NCI-H446 treated with DMSO at 0.1 percent for 48 hours (cell line): ENCODE data around the gene CCNL1.
A peak's percentile ranks its signal among the peaks of the same experiment; 100 is the strongest.

ENCODE experiments used
- DNase-seq: peaks from one replicate; lab custom pipeline; 2025; lab: John Stamatoyannopoulos, UW

Gene CCNL1

DNA sequence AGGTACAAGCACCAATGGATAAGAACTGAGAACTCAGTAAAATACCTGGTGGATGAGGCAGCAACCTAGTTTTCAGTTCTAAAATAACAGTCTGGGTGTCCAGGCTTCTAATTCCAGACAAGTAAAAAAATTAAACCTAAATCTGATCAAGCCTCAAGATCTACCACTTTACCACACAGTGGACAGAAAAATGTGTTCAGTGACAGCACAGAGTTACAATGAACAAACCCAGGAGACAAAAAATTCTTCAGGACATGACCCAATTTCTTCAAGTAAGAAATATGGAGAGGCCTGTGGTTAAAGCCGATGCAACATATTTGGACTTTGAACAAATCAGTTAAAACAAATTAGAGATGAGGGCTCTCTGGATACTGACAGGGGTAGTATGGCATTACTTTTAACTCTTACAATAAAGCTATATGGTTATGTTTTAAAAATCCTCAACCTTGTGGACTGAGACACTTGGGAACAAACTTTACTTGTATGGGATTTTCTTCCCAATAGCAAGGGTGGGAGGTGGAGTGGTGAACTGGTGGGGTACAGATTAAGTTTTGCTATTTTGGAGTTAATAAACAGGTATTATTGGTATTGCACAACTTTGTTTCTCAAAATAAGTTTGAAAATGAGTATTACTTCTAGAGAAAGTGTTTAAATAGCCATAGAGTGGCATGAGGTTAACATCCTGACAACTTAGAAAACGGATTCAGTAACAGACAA is 14.2 kb downstream of the CCNL1 start:
- no peak for DNase-seq

DNA sequence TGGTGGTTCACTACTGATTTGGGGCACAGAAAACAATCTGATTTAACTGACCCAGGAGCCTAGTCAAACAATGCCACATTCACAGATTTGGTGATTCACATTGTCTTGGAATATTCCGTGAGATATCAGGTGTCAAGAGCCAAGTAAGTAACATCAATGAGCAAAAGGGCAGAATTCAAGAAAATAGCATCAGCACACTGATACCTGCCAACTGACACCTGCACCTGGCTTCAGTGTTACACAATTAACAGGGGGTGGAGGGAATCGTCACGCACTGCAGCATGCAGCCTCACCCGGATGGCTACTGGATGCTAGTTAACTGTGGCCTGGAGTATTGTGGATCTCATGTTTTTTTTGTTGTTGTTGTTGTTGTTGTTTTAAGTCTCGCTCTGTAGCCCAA is 17.6 kb downstream of the CCNL1 start:
- no peak for DNase-seq

DNA sequence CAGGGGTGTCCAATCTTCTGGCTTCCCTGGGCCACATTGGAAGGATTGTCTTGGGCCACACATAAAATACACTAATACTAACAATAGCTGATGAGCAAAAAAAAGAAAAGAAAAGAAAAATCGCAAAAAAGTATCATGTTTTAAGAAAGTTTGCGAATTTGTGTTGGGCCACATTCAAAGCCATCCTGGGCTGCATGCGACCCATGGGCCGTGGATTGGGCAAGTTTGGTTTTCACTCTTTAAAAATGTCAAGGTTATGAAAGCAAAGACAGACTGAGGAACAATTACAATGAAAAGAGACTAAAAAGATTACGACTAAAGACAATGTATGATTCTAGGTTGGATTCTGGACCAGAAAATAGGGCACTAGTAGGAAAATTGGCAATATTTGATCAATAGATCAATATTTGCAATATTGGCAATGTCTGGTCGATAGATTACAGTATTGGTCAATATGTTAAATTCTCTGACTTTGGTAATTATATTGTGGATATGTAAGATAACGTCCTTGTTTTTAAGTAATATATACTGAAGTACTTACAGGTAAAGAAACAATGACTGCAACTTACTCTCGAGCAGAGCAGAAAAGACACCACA is 19.9 kb downstream of the CCNL1 start:
- no peak for DNase-seq

GRCh38 chr3:157136647-157137387 is 23.1 kb downstream of the CCNL1 start:
- DNase-seq, result no peak

DNA sequence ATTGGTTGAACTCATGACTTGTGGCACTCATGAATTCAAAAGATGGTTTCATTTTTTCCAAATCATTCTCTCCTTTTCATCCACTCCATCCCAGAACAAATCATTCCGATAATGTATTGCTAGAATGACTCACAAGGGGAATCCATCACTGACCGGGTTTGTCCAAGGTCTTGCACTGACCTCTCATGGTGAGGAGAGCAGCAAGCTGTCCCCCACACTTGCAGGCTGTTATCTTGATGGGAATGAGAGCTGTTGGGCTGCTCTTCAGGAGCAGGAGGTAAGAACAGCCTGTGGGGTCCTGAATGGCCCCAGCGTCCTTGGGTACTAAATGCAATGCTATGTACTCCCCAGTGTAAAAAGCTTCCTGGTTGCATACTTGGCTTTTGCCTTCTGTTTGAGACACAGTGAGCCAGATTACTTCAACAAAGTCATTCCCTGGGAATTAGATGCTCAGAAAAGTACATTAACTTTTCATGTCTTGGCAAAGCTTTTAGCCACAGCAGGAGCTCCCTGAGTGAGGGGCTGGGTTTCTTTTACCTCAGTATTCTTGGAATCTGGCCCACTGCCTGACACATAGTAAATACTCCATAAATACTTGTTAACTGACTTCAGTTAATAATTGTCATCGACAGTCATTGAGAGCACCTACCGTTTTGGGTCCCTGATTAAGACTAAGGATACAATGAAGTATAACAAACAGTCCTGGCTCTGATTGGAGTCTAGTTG is 24.1 kb downstream of the CCNL1 start:
- peak; percentile 38 for DNase-seq

DNA sequence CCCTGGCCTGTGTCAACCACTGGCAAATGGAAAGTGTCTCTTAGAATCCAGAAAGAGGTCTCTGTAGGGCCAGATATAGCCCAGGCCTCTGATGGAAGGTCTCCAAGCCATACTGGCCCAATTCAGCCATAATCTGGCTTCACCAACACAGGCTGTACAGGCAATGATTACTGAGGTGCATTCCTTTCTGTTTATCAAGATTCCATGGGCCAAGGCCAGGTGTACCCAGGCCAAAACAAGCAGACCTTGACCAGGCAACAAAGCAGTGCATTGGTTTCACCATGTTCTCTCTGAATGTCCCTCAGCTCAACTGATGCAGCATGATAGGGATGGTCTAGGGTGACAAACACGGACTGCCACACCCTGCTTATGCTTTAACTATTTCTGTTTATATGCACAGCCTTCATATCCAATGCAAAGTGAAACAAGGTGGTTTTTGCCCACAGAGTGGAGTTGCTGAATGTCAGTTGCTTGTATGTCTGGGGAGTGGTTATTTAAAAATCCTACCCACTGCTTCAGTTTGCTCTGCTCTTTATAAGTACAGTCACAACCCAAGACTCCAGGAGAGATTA is 25.2 kb downstream of the CCNL1 start:
- no peak for DNase-seq

- no peak for DNase-seq
Observed at GRCh38 chr3:157133434-157134320, 26.3 kb downstream of the CCNL1 start.

GRCh38 chr3:157132936-157133335 is 27.0 kb downstream of the CCNL1 start:
- DNase-seq, result no peak

DNA sequence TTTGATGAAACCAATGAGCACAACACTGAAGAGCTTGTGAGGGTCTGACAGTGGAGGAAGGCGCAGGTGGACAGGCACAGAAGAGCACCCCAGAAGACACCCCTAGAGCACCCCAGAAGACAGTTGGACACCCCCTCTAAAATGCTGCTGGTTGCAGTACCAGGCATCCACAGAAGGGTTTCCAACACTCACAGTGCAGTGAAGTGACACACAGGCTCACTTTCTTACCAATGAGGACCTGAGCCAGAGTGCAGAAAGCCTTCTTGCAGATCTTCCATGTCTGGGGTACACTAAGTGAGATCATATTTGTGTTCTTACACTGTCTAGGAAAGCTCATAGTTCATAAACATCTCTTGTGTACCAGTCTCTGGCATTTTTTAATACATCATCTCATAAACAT is 27.6 kb downstream of the CCNL1 start:
- DNase-seq, result no peak

DNA sequence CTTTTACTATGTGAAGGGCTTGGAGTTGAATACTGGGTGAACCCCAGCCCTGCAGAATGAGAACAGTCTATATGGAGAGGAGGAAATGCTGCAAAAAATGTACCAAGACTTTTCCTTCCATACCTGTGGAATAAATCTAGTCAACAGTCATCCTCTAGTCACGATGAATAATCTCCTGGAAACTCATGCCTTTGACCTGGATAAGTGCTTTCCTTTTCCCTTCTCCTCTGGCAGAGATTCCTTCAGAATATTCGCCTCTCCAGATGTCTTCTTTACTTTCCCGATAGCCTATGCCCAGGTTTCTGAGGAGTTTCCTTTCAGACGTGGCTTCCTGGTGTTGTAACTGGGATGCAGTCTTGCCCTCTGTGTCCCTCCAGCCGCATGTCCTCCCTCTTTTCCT is 28.1 kb downstream of the CCNL1 start:
- DNase-seq, result no peak

GRCh38 chr3:157130467-157131251 is 29.3 kb downstream of the CCNL1 start:
- DNase-seq, result no peak

DNA sequence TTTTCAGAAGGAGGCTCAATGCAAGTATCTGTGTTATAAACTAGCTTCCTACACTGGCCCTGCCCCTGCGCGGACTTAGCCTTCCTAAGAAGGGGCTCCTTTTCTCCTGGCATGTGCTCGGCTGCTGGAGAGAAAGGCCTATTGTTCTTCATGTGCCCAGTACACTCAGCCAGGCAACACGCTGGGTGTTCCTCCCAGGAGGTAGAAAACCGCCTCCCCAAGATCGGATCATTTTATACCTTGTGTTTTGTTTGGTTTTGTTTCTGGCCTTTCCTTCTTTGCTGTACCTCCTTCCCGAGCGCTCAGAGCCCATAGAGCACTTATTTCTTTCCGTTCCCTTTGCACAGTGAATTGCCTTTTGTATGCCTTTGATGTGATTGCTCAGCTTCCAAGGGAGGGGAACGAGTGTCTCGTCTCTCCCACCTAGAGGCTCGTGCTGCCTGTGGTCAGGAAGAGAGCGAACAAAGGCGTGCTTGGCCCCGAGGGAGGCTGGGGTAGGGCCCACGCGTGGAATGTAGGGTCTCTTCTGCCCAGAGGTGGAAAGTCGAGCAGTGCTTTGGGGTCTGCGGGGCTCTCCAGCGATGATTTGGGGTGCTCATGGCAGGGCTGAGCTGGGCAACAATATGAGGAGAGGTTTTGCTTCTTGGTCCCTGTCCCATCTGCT is 30.0 kb downstream of the CCNL1 start:
- DNase-seq, result no peak

- no peak for DNase-seq
Observed at GRCh38 chr3:157128771-157129681, 30.9 kb downstream of the CCNL1 start.

GRCh38 chr3:157127831-157128767 is 31.8 kb downstream of the CCNL1 start:
- DNase-seq, result no peak

- no peak for DNase-seq
Observed at GRCh38 chr3:157127268-157127667, 32.7 kb downstream of the CCNL1 start.

GRCh38 chr3:157126365-157126764 is 33.6 kb downstream of the CCNL1 start:
- no peak for DNase-seq

DNA sequence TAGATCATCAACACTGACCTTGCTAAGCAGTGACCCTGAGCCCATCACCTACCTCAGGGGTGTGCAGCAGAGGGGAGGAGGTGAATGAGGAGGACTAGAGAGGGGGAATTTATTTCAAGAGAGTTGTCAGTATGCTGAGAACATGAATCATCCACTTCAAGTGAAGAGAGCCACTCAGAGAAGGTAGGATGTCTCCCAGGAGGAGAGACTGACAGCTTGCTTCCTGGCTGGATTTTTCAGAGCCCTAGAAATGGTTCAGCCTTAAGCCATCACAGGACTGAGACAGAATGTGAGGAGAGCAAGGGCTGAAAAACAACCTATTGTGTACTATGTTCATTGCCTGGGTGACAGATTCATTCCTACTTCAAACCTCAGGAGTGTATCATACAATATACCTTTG is 34.8 kb downstream of the CCNL1 start:
- DNase-seq, result no peak

GRCh38 chr3:157123621-157124020 is 36.3 kb downstream of the CCNL1 start:
- no peak for DNase-seq
